SIG-M5 treated with dmso at 0.1 percent for 504 hours (cell line): ENCODE results near the gene SPRY2.
A peak's percentile ranks its signal among the peaks of the same experiment; 100 is the strongest.
"Not testable (repeated sequence)": the region's sequence is repeated elsewhere in the genome, so short reads cannot be mapped to it uniquely, and the experiment has no call there.

ENCODE experiments used
- DNase-seq: peaks from one replicate; lab custom pipeline; 2025; ENCODE audit not compliant: unreplicated experiment; lab: John Stamatoyannopoulos, UW

SPRY2 gene

GRCh38 chr13:80355496-80356094 lies 14.7 kb upstream of the SPRY2 start:
- DNase-seq: not testable (repeated sequence)

DNA sequence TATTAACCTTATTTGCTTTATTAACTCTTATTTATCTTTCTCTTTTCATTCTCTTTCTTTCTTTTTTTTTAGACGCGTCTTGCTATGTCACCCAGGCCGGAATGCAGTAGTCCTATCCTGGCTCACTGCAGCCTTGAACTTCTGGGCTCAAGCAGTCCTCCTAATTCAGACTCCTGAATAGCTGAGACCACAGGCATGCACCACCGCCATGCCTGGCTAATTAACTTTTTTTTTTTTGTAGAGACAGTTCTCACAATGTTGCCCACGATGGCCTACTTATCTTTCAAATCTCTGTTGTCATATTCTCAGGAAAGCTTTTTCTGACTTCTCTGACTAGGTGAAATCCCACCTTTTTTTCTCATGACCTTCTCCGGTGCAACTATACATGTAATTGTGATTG lies 7.8 kb upstream of the SPRY2 start:
- no peak for DNase-seq

- no peak for DNase-seq
Measured at GRCh38 chr13:80348314-80348713, 7.4 kb upstream of the SPRY2 start.

DNA sequence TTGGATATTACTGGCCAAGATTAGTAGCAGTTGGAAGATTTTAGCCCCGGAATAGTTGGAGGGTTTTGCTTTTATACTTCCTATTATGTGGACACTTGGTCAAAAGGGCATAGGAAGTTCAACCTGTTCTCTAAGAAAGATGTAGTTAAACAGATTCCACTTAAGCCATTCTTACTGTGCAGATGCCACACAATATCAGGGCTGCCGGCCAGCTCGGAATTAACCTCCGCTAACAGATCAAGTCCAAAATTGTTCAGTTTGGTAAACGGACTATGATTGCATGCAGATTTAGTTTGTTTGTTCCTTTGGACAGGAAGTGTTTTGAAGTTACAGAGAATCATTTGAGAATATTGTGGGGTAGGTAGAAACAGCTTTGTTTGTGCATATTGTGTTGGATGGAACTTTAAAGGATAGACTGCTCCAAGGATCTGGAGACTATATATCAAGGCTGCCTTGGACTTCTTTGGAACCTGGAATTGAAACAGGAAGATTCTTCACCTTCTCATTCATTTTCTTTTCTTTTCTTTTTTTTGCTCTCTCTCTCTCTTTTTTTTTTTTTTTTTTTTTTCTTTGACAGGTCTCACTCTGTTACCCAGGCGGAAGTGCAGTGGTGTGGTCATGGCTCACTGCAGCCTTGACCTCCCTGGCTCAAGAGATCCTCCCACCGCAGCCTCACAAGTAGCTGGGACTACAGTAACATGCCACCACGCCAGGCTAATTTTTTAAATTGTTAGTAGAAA lies 5.0 kb upstream of the SPRY2 start:
- no peak for DNase-seq

DNA sequence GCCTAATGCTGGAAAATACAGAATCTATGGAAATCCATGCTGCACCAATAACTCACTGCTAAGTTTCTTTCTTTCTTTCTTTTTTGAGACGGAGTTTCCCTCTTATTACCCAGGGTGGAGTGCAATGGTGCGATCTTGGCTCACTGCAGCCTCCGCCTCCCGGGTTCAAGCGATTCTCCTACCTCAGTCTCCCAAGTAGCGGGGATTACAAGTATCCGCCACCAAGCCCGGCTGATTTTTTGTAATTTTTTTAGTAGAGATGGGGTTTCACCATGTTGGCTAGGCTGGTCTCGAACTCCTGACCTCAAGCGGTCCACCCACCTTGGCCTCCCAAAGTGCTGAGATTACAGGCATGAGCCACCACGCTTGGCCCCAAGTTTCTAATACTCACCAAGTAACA lies 3.1 kb upstream of the SPRY2 start:
- DNase-seq: not testable (repeated sequence)

DNA sequence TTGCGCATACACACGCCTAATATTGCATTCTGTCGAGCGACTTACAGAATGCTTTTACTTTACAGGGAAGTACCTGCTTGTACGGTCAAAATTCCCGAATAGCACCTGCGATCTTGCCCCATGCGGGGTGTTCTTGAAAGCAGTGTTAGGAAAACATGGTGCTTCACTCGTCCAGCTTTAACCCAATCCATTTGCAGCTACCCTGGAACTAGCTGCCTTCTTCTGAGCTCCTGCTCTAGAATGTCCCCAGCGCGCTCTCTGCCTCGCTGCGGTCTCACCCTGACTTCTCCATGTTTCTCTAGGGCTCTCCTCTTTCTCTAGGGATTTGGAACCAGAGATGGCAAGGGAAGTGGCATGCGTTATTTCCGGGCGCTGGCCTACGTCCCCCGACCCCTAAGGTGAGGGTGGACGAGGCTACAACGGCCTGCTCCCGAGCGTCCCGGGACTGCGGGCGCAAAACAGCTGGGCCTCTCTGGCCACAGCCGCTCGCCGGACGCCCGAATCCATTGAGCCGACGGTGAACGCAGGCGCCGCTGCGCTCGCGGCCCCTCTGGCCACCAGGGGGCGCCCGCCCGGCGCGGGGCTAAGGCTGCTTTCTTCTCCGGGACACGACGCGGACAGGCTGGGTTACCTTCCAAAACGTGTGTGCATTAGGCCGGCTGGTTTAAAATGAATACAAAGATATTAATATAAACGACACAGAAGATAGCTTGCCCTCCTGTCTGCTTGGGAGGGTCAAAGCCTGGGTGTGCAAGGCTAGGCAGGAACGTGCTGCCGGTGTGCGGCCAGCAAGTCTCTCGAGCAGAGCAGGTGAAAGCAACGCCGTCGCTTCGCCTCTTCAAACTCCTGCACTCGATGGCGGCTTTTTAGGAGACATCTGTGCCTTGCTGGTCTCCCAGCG lies 1.8 kb upstream of the SPRY2 start:
- peak; percentile 72 for DNase-seq

GRCh38 chr13:80341756-80342370 lies 937 bp upstream of the SPRY2 start:
- DNase-seq: peak; percentile 63

DNA sequence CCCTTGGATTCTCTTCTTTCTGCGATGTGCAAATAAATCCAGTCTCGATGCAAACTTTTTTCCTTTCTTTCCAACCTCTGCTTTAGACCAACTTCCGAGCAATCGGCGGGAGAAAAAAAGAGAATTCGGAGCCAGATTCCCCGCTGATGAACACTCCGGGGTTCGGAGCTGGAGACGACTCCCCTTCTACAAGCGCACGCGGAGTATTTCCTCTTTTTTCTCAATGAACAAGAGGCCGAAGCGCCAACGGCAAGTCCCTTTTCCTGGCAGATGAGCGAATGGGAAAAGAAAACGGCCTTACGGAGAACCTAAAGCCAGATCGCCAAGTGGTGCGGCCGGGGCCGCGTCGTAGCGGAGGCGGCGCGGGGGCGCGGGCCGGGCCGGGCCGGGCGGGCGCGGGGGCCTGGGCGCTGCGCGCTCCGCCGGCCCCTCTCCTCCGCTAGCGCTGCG lies 250 bp downstream of the SPRY2 start:
- DNase-seq: peak; percentile 77

DNA sequence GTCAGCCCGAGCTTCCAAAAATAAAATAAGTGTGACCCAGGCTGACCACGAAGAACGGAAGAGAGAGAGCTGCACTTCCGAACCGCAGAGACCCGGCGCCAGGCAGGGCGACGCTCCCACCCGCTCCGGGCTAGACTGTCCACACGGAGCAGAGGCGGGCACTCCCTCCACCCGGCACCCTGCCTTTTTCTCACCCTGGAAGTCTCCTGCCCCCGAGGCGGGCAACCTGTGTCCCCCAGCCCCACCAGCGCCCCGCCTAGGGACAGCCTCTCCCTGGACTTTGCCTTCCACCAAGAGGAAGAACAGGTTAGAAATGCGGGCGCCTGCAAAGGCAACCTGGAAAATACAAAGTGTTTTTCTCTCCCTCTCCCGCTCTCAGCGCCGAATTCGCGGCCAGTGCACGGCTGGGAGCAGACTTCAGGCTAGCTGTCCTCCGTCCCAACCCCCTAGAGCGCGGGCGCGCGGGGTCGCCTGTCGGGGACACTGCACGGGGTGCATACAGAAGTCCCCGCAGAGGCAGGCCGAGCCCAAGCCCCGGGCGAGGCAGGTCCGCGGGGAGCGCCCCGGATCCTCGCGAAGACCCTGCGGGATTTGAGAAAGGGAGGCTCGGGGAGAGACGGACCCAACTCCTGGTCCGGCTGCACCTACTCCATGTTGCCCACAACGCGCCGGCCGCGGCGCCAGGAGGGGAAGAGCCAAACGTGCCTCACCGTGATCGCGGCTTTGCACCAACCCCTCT lies 845 bp downstream of the SPRY2 start:
- peak; percentile 77 for DNase-seq

DNA sequence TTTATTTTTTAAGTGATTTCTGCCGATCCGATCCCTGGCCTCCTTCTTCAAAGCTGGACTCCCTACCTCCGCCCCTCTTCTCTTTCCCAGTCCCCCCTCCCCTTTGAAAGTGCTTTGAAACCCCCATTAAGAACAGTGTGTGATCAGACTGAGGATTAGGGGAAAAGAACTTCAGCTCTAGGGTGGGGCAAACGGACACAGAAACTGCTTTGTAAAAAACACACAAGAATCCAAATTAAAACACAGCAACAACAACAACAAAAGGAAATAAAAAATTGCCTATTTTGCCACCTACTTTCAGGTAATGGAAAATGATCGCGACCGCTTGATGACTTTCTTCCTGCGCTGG lies 1.4 kb downstream of the SPRY2 start:
- DNase-seq: peak; percentile 56

DNA sequence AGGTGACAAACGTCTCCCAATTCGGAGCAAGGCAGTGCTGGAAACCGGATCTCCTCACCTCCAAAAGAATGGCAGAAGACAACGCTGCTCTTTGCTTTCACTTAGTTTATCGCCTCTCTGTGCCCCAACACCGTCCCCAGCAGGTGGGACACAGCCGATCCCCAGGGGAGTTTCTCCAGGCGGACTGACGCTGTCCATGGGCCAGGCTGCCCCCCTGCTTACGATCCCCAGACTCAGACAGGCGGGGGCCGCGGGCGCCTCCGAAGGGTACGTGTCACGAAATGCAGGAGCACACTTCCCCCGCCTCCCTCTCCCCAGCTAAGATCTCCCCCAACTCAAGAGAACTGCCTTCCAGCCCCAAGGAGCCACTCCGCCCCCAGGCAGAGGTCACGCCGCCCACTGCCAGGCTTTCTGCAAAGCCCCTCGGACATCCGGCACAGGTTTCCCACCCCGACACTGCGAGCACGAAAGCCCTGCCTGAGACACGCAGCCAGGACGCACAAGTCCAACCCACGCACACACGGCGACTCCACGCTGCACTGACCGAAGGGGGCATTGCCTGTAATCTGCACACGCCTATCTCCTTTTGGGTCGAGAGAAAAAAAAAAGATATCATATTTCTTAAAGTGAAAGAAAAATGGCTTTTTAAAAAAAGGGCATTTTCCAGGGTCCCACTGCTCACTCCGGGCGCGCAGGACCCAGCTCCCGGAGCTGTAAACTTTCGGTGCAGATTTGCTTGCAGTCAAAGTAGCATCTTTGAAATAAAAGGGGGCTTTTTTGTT lies 2.0 kb downstream of the SPRY2 start:
- peak; percentile 65 for DNase-seq

- no peak for DNase-seq
Measured at GRCh38 chr13:80337288-80338081, 3.4 kb downstream of the SPRY2 start.

- no peak for DNase-seq
Measured at GRCh38 chr13:80336776-80337287, 4.1 kb downstream of the SPRY2 start.

- no peak for DNase-seq
Measured at GRCh38 chr13:80336370-80336769, 4.6 kb downstream of the SPRY2 start.

DNA sequence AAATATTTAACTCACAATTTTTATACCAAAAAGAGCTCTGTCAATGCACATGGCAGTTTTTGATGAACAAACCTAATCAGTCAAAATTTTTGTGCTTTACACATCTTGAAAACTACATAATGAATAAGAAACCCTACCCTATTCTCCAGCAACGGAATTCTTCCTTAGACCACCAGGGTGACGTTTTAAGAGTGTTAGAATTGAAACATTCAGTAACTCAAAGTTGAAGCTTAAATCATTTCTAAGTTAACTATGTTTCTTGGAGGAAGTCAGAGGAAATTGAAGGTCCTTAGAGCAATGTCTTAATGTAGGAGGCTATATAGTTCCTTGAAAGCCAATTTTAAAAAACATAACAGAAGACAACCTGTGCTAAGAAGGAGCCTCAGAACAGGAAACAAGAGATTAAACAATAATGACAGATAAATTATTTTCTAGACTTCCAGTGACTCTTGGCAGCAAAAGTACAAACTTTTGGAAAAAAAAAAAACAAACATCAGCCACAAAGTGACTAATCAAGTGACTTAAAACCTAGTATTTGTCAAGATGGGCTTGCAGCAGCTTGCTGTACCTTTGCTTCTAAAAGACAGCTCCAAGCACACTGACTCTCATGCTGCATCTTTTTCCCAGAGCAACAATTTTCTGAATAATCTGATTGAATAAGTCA lies 6.2 kb downstream of the SPRY2 start:
- no peak for DNase-seq

DNA sequence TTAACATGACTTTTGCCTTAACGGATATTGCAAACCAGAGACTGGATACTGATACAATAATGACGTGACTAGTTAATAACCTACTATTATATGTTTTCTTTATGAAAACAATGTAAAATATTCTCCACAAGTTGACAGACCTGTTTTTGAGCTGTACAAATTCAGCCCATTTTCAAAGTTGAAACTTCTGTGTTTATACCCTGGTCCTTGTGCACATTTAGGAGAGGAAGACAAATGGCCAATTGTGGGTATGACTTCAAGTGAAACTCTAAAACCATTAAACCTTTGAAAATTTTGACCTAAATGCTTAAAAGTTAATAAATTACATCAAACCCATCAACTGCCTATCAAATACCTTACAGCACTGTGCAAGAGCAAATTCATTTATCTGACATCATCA lies 8.9 kb downstream of the SPRY2 start:
- DNase-seq: no peak

GRCh38 chr13:80329250-80329649 lies 11.7 kb downstream of the SPRY2 start:
- DNase-seq: no peak

DNA sequence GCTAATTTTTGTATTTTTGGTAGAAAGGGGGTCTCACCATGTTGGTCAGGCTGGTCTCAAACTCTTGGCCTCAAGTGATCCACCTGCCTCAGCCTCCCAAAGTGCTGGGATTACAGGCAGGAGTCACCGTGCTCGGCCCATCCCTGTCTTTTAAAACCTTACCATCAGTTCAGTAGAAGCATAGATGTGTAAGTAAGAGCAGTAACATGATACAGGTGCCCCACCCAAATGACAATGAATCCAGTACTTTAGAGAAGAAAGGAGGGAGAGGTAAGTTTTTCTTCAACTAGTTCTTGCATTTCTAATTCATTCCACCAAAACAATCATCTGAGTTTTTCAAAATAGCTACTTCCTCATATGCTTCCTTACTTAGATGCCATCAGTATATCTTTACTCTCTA lies 21.9 kb downstream of the SPRY2 start:
- no peak for DNase-seq
